HG02943 (cell line): ENCODE data around the gene GDPD4.

Experiments
- ATAC-seq: cut with Tn5 transposase; IDR thresholded peaks from one replicate; pipeline ENCODE4 v1.9.1; 2021; ENCODE audit warnings: mild to moderate bottlenecking, low read depth, moderate library complexity; ENCODE audit not compliant: unreplicated experiment

GDPD4 gene

GRCh38 chr11:77207618-77208313 is 93.7 kb downstream of the GDPD4 start:
- no peak for ATAC-seq

GRCh38 chr11:77207019-77207485 is 94.4 kb downstream of the GDPD4 start:
- no peak for ATAC-seq

GRCh38 chr11:77206264-77207018 is 95.0 kb downstream of the GDPD4 start:
- no peak for ATAC-seq

- no peak for ATAC-seq
Observed at GRCh38 chr11:77205467-77206263, 95.8 kb downstream of the GDPD4 start.

- ATAC-seq, result no peak
Observed at GRCh38 chr11:77204754-77205466, 96.6 kb downstream of the GDPD4 start.

GRCh38 chr11:77203901-77204753 is 97.4 kb downstream of the GDPD4 start:
- no peak for ATAC-seq

GRCh38 chr11:77202941-77203900 is 98.3 kb downstream of the GDPD4 start:
- ATAC-seq, result no peak

- ATAC-seq, result no peak
Observed at GRCh38 chr11:77201991-77202841, 99.3 kb downstream of the GDPD4 start.

- no peak for ATAC-seq
Observed at GRCh38 chr11:77201370-77201769, 100.1 kb downstream of the GDPD4 start.

- no peak for ATAC-seq
Observed at GRCh38 chr11:77200351-77201268, 100.9 kb downstream of the GDPD4 start.

GRCh38 chr11:77199137-77199745 is 102.2 kb downstream of the GDPD4 start:
- no peak for ATAC-seq

GRCh38 chr11:77198440-77198849 is 103.0 kb downstream of the GDPD4 start:
- ATAC-seq, result no peak

- no peak for ATAC-seq
Observed at GRCh38 chr11:77197626-77198320, 103.7 kb downstream of the GDPD4 start.

GRCh38 chr11:77196961-77197360 is 104.5 kb downstream of the GDPD4 start:
- ATAC-seq, result no peak

- no peak for ATAC-seq
Observed at GRCh38 chr11:77195071-77195755, 106.3 kb downstream of the GDPD4 start.
